SH-SY5Y (cell line): ENCODE measurements around the gene ELK4.

Experiments
- GATA2 ChIP-seq: IDR thresholded peaks from 2 replicates; pipeline ENCODE4 v1.6.1; 2011; ENCODE audit warnings: mild to moderate bottlenecking, low read depth, low read length
- GATA3 ChIP-seq: IDR thresholded peaks from 2 replicates; pipeline ENCODE4 v1.6.1; 2011; ENCODE audit warnings: low read depth, mild to moderate bottlenecking, low read length, moderate library complexity

DNA sequence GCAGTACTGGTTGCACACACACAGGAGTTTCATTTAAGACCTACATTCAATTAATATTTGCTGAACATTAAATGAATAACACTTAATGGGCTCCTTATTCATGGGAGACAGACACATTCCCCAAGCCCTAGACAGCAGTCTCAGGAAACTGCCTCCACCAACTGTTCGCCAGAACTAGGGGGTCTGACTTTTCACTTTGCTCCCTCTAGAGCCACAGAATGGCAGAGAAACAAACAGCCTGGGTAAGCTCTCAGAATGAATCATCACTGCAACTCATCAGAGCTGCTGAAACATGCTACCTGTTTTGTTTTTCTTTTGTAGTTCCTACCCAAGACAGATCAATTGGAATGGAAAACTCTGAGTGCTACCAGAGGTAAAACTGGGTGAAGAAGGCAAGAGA is 31.7 kb downstream of the ELK4 start:
- TF ChIP-seq GATA3 = no peak
- no peak for TF ChIP-seq GATA2
